ENCODE data around the gene SMTNL2.
"Not testable (repeated sequence)": the region's sequence is repeated elsewhere in the genome, so short reads cannot be mapped to it uniquely, and the experiment has no call there.

The SMTNL2 gene

GRCh38 chr17:4604736-4605135 is 20.4 kb downstream of the SMTNL2 start:
- DNase-seq = not testable (repeated sequence)

- DNase-seq = no peak
Measured at GRCh38 chr17:4605826-4606225, 21.5 kb downstream of the SMTNL2 start.

- DNase-seq = no peak
Measured at GRCh38 chr17:4607261-4607741, 23.0 kb downstream of the SMTNL2 start.

- no peak for DNase-seq
Measured at GRCh38 chr17:4607773-4608187, 23.5 kb downstream of the SMTNL2 start.

- no peak for DNase-seq
Measured at GRCh38 chr17:4609761-4610160, 25.4 kb downstream of the SMTNL2 start.

- no peak for DNase-seq
Measured at GRCh38 chr17:4610162-4610561, 25.8 kb downstream of the SMTNL2 start.

- DNase-seq = no peak
Measured at GRCh38 chr17:4610656-4611055, 26.3 kb downstream of the SMTNL2 start.

- no peak for DNase-seq
Measured at GRCh38 chr17:4616476-4616875, 32.1 kb downstream of the SMTNL2 start.

- DNase-seq = no peak
Measured at GRCh38 chr17:4617090-4617489, 32.8 kb downstream of the SMTNL2 start.

- DNase-seq = no peak
Measured at GRCh38 chr17:4617590-4618351, 33.4 kb downstream of the SMTNL2 start.

GRCh38 chr17:4620531-4621101 is 36.3 kb downstream of the SMTNL2 start:
- no peak for DNase-seq

GRCh38 chr17:4622375-4622774 is 38.0 kb downstream of the SMTNL2 start:
- DNase-seq = no peak

GRCh38 chr17:4623249-4623648 is 38.9 kb downstream of the SMTNL2 start:
- DNase-seq = no peak

GRCh38 chr17:4624451-4624911 is 40.2 kb downstream of the SMTNL2 start:
- not testable (repeated sequence) for DNase-seq

- no peak for DNase-seq
Measured at GRCh38 chr17:4625181-4625617, 40.9 kb downstream of the SMTNL2 start.

- DNase-seq = no peak
Measured at GRCh38 chr17:4626734-4627256, 42.5 kb downstream of the SMTNL2 start.

- no peak for DNase-seq
Measured at GRCh38 chr17:4631431-4631830, 47.1 kb downstream of the SMTNL2 start.

GRCh38 chr17:4631836-4632580 is 47.7 kb downstream of the SMTNL2 start:
- DNase-seq = no peak

GRCh38 chr17:4632581-4632920 is 48.2 kb downstream of the SMTNL2 start:
- DNase-seq = no peak

GRCh38 chr17:4633643-4634042 is 49.3 kb downstream of the SMTNL2 start:
- no peak for DNase-seq

GRCh38 chr17:4634976-4635375 is 50.6 kb downstream of the SMTNL2 start:
- no peak for DNase-seq

- DNase-seq = no peak
Measured at GRCh38 chr17:4635823-4636375, 51.6 kb downstream of the SMTNL2 start.

GRCh38 chr17:4636474-4637100 is 52.3 kb downstream of the SMTNL2 start:
- DNase-seq = no peak

All from activated naive CD4-positive, alpha-beta T cell treated with Interleukin-2 at 50 U/mL for 16 hours (primary cell).